ENCODE data around the gene TSPAN6.

The TSPAN6 gene

DNA sequence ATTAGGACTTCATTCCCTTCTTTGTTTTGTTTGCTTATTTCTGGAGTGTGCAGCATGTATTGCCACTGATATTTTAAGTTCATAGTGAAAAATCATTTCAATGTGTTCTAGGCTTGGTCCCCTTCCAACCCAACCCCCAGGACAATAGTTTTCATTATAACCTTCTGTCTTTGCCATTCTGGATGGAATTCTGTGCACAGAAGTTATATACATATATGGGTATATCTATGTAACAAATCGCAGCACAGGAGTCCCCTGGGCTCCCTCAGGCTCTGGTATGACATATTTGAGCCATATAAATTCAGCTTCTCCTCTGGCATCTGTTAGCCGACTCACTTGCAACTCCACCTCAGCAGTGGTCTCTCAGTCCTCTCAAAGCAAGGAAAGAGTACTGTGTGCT lies 52.0 kb downstream of the TSPAN6 start, which contains the start of gene TNMD:
TSS of gene TNMD (plus strand) at position 326 of the 400 bp plus-strand sequence. CDS start 83 bp downstream, outside the sequence.
- no peak for DNase-seq (ENCODE audit: low spot score)
